Panc1 (cell line): ENCODE data around the gene MAPRE2. TPM values are rescaled to one million over a fixed set of nuclear protein-coding genes. Genes with fewer than 3 reads are reported as not detected.

Experiments used
- ATAC-seq: fragments of 200-7000 bp; cut with Tn5 transposase; 2 replicates; pipeline ENCODE4 v1.9.1; 2020; ENCODE audit warnings: mild to moderate bottlenecking, moderate library complexity
- BruUV-seq: library from RNA; stranded (reverse); fragments of 400-500 nt; replicated peaks from 2 replicates; lab custom pipeline; 2021; lab: Mats Ljungman, UMichigan
- CTCF ChIA-PET: fragments of 300-600 bp; sonication (Branson Sonifier 250); formaldehyde crosslinking; loops from one replicate; lab custom pipeline; 2022; ENCODE audit warnings: antibody characterized with exemption; lab: Charles Lee
- POLR2A ChIA-PET: fragments of 300-600 bp; sonication (Branson Sonifier 250); formaldehyde crosslinking; loops from one replicate; lab custom pipeline; 2022; ENCODE audit warnings: antibody characterized with exemption; lab: Charles Lee
- DNase-seq: peaks from one replicate; pipeline ENCODE4 v3.0.0-alpha.2; 2010; ENCODE audit warnings: low read depth, low spot score
- H3K27ac ChIP-seq: 2 replicates; pipeline ENCODE4 v1.5.1; 2011; ENCODE audit warnings: mild to moderate bottlenecking, low read length, inconsistent platforms
- H3K27me3 ChIP-seq: fragments of 200-500 bp; sonication (Bioruptor generic); 2 replicates; pipeline ENCODE4 v1.6.0; 2014; ENCODE audit warnings: low read length, inconsistent platforms; ENCODE audit not compliant: control insufficient read depth, insufficient read depth
- H3K36me3 ChIP-seq: fragments of 200-500 bp; sonication (Bioruptor generic); 2 replicates; pipeline ENCODE4 v1.5.1; 2014; ENCODE audit warnings: inconsistent platforms, mild to moderate bottlenecking, low read length, moderate library complexity; ENCODE audit not compliant: control insufficient read depth, insufficient read depth
- H3K4me1 ChIP-seq: 2 replicates; pipeline ENCODE4 v1.5.1; 2011; ENCODE audit warnings: inconsistent platforms, mild to moderate bottlenecking, low read length, moderate library complexity; ENCODE audit not compliant: control insufficient read depth, insufficient read depth
- H3K4me3 ChIP-seq, 2 experiments: 2 replicates each; pipeline ENCODE4 v1.5.1; 2011 to 2012; ENCODE audit warnings: low read depth in 2 of 2, low read length in 2 of 2, mild to moderate bottlenecking in 2 of 2, inconsistent platforms in 1 of 2, moderate library complexity in 1 of 2
- H3K9me3 ChIP-seq: fragments of 200-500 bp; sonication (Bioruptor generic); 2 replicates; pipeline ENCODE4 v1.5.1; 2014; ENCODE audit warnings: low read depth, mild to moderate bottlenecking, inconsistent platforms, low read length, moderate library complexity; ENCODE audit not compliant: control insufficient read depth, insufficient read depth
- CTCF ChIP-seq: fragments of 450-650 bp; IDR thresholded peaks from 2 replicates; pipeline ENCODE4 v1.5.1; 2017; ENCODE audit warnings: mild to moderate bottlenecking
- POLR2AphosphoS5 ChIP-seq: IDR thresholded peaks from 2 replicates; pipeline ENCODE4 v1.6.1; 2012; ENCODE audit warnings: mild to moderate bottlenecking, low read depth, low read length, moderate library complexity
- REST ChIP-seq, 2 experiments: IDR thresholded peaks; 2 replicates each; pipeline ENCODE4 v1.6.1; 2011 to 2012; ENCODE audit warnings: low read depth in 2 of 2, control low read depth in 1 of 2, low read length in 1 of 2, mild to moderate bottlenecking in 1 of 2, moderate library complexity in 1 of 2; ENCODE audit not compliant: insufficient read depth in 1 of 2
- SIN3A ChIP-seq: IDR thresholded peaks from 2 replicates; pipeline ENCODE4 v1.6.1; 2012; ENCODE audit warnings: low read depth, mild to moderate bottlenecking, low read length, moderate library complexity, borderline replicate concordance; ENCODE audit not compliant: insufficient read depth
- TCF7L2 ChIP-seq: IDR thresholded peaks from 2 replicates; pipeline ENCODE4 v1.6.1; 2011; ENCODE audit warnings: mild to moderate bottlenecking, low read depth, low read length, inconsistent platforms
- in situ Hi-C: cut with HindIII; loops from 2 replicates; pipeline ENCODE4 v1.10.0; 2016; ENCODE audit warnings: low sequenced_read_pairs, low pct_unique_long_range_greater_than_20kb
- intact Hi-C: fragments of 100-400 bp; cut with micrococcal nuclease; formaldehyde crosslinking; loops from one replicate; pipeline ENCODE4 v1.10.0; 2022; ENCODE audit not compliant: unreplicated experiment
- total RNA-seq: library from RNA; stranded (reverse); gene quantifications from one replicate; pipeline ENCODE4 v1.2.1, GENCODE V29; 2021; ENCODE audit not compliant: unreplicated experiment

MAPRE2 gene
- total RNA-seq, 1 experiment from 2014 or later: 14.1 TPM

- no TSS peak for BruUV-seq
- Histone ChIP-seq H3K36me3 (no peaks in the 10 kb centered on the region), H3K27ac (no peak overlapping the region), H3K27me3 (no peaks in the 10 kb centered on the region), H3K4me3 (no peak overlapping the region), H3K9me3 (no peaks in the 10 kb centered on the region), H3K4me1 (no peaks in the 10 kb centered on the region)
- POLR2A ChIA-PET: no interaction called here
- DNase-seq (no peak), ATAC-seq (no peak)
- intact Hi-C loops (no loop called here), in situ Hi-C loops (no loop called here)
- CTCF ChIA-PET: no interaction called here
- TF ChIP-seq SIN3A (no peak), TCF7L2 (no peak), CTCF (no peak), REST (IDR thresholded peaks at IDR 0.05; ENCODE audit: insufficient read depth in 1 of 2, low read depth in 2 of 2, low read length in 1 of 2) (no peak), POLR2AphosphoS5 (no peak)
Observed at GRCh38 chr18:35032113-35032512, 9.1 kb upstream of the MAPRE2 start.

- CTCF ChIA-PET: interaction anchor here (0.5 kb wide), 1 partner anchor 171 kb away, joined by 3 read pairs; no protein-coding TSS in a partner anchor
- POLR2A ChIA-PET: no interaction called here
- BruUV-seq: no TSS peak
Observed at GRCh38 chr18:35038029-35038428, 3.2 kb upstream of the MAPRE2 start.

More at GRCh38 chr18:35038029-35038428, 3.2 kb upstream of the MAPRE2 start:
- no peak for DNase-seq
- no peaks in the 10 kb centered on the region for H3K27me3 ChIP-seq
- H3K4me1 ChIP-seq: peaks cover 8% of the 10 kb centered on the region; the same call in 1 of the 2 replicates
- H3K4me3 ChIP-seq: no peak overlapping the region
- TF ChIP-seq TCF7L2 (no peak), POLR2AphosphoS5 (no peak), SIN3A (no peak), CTCF (no peak), REST (IDR thresholded peaks at IDR 0.05; ENCODE audit: insufficient read depth in 1 of 2, low read depth in 2 of 2, low read length in 1 of 2) (no peak)
- intact Hi-C loops: no loop called here
- H3K36me3 ChIP-seq: no peaks in the 10 kb centered on the region
- no peak for ATAC-seq
- in situ Hi-C loops: no loop called here
- no peaks in the 10 kb centered on the region for H3K9me3 ChIP-seq
- no peak overlapping the region for H3K27ac ChIP-seq
